CD14-positive monocyte (primary cell): ENCODE measurements around the gene PORCN. TPM values are rescaled to one million over a fixed set of nuclear protein-coding genes. Genes with fewer than 3 reads are reported as not detected.

Experiments used
- DNase-seq, 3 donors: peaks; one replicate each; pipeline ENCODE4 v3.0.0-alpha.2; 2011 to 2022
- H2AFZ ChIP-seq: 2 replicates; pipeline ENCODE4 v1.6.0; 2012; ENCODE audit warnings: mild to moderate bottlenecking, low read depth, low read length, inconsistent platforms; ENCODE audit not compliant: insufficient read depth, poor library complexity, severe bottlenecking
- H3K27ac ChIP-seq, 2 donors: 1 replicate in 1 of 2; 2 replicates in 1 of 2; pipeline ENCODE4 v1.5.1; 2012 to 2013; ENCODE audit warnings: low read length in 2 of 2, control low read depth in 1 of 2, inconsistent platforms in 1 of 2, low read depth in 1 of 2, mild to moderate bottlenecking in 1 of 2
- H3K27me3 ChIP-seq, 2 donors: one replicate each; pipeline versions ENCODE4 v1.6.0 to v1.6.1; 2011 to 2013; ENCODE audit warnings: low read length in 2 of 2; ENCODE audit not compliant: control insufficient read depth in 2 of 2, insufficient read depth in 2 of 2
- H3K36me3 ChIP-seq, 2 donors: replicated peaks in 1 of 2; 1 replicate in 1 of 2; 2 replicates in 1 of 2; pipeline versions ENCODE4 v1.5.1 to v1.6.1; 2012 to 2013; ENCODE audit warnings: low read length in 2 of 2, control low read depth in 1 of 2, inconsistent platforms in 1 of 2, mild to moderate bottlenecking in 1 of 2; ENCODE audit not compliant: insufficient read depth in 2 of 2, control insufficient read depth in 1 of 2
- H3K4me1 ChIP-seq, 2 donors: 1 replicate in 1 of 2; 2 replicates in 1 of 2; pipeline versions ENCODE4 v1.5.1 to v1.6.1; 2012 to 2013; ENCODE audit warnings: low read length in 2 of 2, control low read depth in 1 of 2, inconsistent platforms in 1 of 2, mild to moderate bottlenecking in 1 of 2, moderate library complexity in 1 of 2; ENCODE audit not compliant: insufficient read depth in 2 of 2, control insufficient read depth in 1 of 2
- H3K4me2 ChIP-seq: replicated peaks from 2 replicates; pipeline ENCODE3; 2012; ENCODE audit warnings: low read length, moderate library complexity, mild to moderate bottlenecking; ENCODE audit not compliant: poor library complexity, severe bottlenecking; ENCODE audit errors: extremely low read depth
- H3K4me3 ChIP-seq, 3 experiments: fragments of 200-600 bp in 1 of 3; sonication (generic) in 1 of 3; replicated peaks in 1 of 3; 1 replicate in 2 of 3; 2 replicates in 1 of 3; pipeline ENCODE4 v1.5.1; 2011 to 2013; ENCODE audit warnings: low read length in 3 of 3, mild to moderate bottlenecking in 3 of 3, control low read depth in 2 of 3, low read depth in 2 of 3, inconsistent platforms in 1 of 3, moderate library complexity in 1 of 3
- H3K79me2 ChIP-seq: 2 replicates; pipeline ENCODE4 v1.6.0; 2012; ENCODE audit warnings: mild to moderate bottlenecking, control low read depth, inconsistent platforms, low read length, moderate library complexity; ENCODE audit not compliant: insufficient read depth
- H3K9ac ChIP-seq: 2 replicates; pipeline ENCODE4 v1.6.0; 2017; ENCODE audit warnings: low read length, mild to moderate bottlenecking; ENCODE audit not compliant: insufficient read depth, poor library complexity, severe bottlenecking
- H3K9me3 ChIP-seq, 2 donors: replicated peaks in 1 of 2; 1 replicate in 1 of 2; 2 replicates in 1 of 2; pipeline versions ENCODE4 v1.5.1 to v1.6.1; 2012 to 2013; ENCODE audit warnings: low read length in 2 of 2, control low read depth in 1 of 2; ENCODE audit not compliant: control insufficient read depth in 1 of 2, insufficient read depth in 1 of 2
- H4K20me1 ChIP-seq: 2 replicates; pipeline ENCODE4 v1.6.0; 2012; ENCODE audit warnings: mild to moderate bottlenecking, low read length, control low read depth, moderate library complexity; ENCODE audit not compliant: insufficient read depth
- H3K27ac Mint-ChIP-seq, 7 donors: one replicate each; pipeline ENCODE4 v1.8.0; 2020; ENCODE audit warnings: mild to moderate bottlenecking in 7 of 7, mixed read lengths in 7 of 7, moderate library complexity in 6 of 7, inconsistent platforms in 2 of 7
- H3K27me3 Mint-ChIP-seq, 3 donors: one replicate each; pipeline ENCODE4 v1.8.0; 2021 to 2022; ENCODE audit warnings: low read depth in 3 of 3, mild to moderate bottlenecking in 3 of 3, mixed read lengths in 3 of 3, moderate library complexity in 3 of 3, inconsistent platforms in 1 of 3
- H3K36me3 Mint-ChIP-seq, 2 donors: one replicate each; pipeline ENCODE4 v1.8.0; 2020; ENCODE audit warnings: mixed read lengths in 2 of 2, inconsistent platforms in 1 of 2, mild to moderate bottlenecking in 1 of 2
- H3K4me1 Mint-ChIP-seq: one replicate; pipeline ENCODE4 v1.8.0; 2020; ENCODE audit warnings: mild to moderate bottlenecking, mixed read lengths
- H3K4me3 Mint-ChIP-seq, 2 donors: one replicate each; pipeline ENCODE4 v1.8.0; 2020; ENCODE audit warnings: mild to moderate bottlenecking in 2 of 2, mixed read lengths in 2 of 2, moderate library complexity in 1 of 2
- H3K9me3 Mint-ChIP-seq, 7 donors: one replicate each; pipeline ENCODE4 v1.8.0; 2020 to 2022; ENCODE audit warnings: mixed read lengths in 7 of 7, mild to moderate bottlenecking in 6 of 7, moderate library complexity in 6 of 7, inconsistent platforms in 2 of 7
- WGBS: methylation state at CpG from one replicate; pipeline ENCODE4 v1.1.5; 2013; ENCODE audit warnings: missing lambda C conversion rate; ENCODE audit not compliant: insufficient coverage; 5-methylcytosine and 5-hydroxymethylcytosine counted together
- intact Hi-C, 2 donors: fragments of 100-400 bp; cut with micrococcal nuclease; formaldehyde crosslinking; loops; one replicate each; pipeline versions ENCODE4 v1.15.0 to v1.15.1; 2023
- polyA plus RNA-seq, 3 donors: library from polyadenylated mRNA; depleted of rRNA in 1 of 3; unstranded in 2 of 3; stranded (reverse) in 1 of 3; fragments of 300-500 nt in 2 of 3; fragments of >200 nt in 1 of 3; fragmentation: Illumina TruSeq in 2 of 3; gene quantifications; 1 replicate in 2 of 3; 2 replicates in 1 of 3; pipeline ENCODE4 v1.2.3, GENCODE V29; 2012 to 2021
- TF ChIP-seq, protein P1 (sequence below): fragments of 200-600 bp; IDR thresholded peaks from one replicate; pipeline ENCODE4 v1.8.0; 2022; ENCODE audit warnings: antibody characterized with exemption, mild to moderate bottlenecking

The PORCN gene
- polyA plus RNA-seq, 3 donors = 7.5 to 10.5 (median 7.8) TPM

DNA sequence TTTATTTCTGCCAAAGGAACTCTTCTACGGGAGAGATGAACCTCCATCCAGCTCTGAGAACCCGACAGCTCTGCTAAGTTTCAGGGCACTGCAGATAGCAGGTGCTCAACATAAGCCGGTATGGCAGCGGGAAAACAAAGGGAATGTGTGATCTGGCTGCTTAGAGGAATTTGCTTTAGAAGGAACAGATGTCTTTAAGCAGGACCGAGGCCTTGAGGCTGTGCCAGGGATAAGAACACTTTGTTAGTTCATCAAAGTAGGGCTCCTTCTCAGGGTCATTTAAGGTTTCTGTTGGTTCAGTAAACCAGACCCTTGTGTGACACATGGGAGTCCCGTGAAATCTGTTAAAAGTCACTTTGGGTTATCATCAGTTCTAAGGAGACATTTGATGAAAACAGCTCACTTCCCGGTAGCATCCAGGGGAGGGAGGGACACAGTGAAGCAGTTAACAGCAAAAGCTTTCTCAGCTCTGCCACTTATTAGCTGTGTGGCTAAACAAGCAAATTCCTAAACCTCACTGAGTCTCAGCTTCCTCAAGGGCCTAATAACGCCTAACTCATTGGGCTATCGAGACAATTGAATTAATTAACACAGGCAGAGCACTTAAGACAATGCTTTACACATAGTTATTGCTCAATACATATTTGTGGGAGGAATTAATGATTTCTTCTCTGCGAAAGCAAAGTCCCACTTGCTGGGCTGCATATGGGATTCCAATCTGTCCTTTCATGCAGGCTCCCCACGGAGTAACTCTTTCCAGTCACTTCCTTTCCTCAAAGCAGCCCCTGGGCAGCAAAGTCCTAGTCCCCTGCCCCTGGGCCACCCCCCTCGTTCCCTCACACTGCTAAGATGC, 35.7 kb upstream of the PORCN start:
- H2AFZ ChIP-seq = no peak overlapping the region
- H3K36me3 Mint-ChIP-seq = peaks cover under 1 to 2% of the 10 kb centered on the region in 2 donors
- no peaks in the 10 kb centered on the region for H4K20me1 ChIP-seq
- H3K4me3 Mint-ChIP-seq = no peak overlapping the region
- H3K4me3 ChIP-seq = no peak overlapping the region
- H3K9ac ChIP-seq = no peak overlapping the region
- DNase-seq = no peak
- no peaks in the 10 kb centered on the region for H3K9me3 ChIP-seq
- H3K4me1 ChIP-seq = peaks cover 19 to 37% of the 10 kb centered on the region in 2 donors
- H3K27ac Mint-ChIP-seq = no peak overlapping the region
- H3K79me2 ChIP-seq = peaks cover 19% of the 10 kb centered on the region
- 98% methylated on average over 4 of the region's 12 CpGs for WGBS
- H3K27me3 Mint-ChIP-seq = peaks cover 0 to 12% (median 3%) of the 10 kb centered on the region in 3 donors
- H3K27me3 ChIP-seq = no peaks in the 10 kb centered on the region
- H3K4me2 ChIP-seq = no peak overlapping the region
- H3K27ac ChIP-seq = no peak overlapping the region
- peaks cover 0 to 11% (median 1%) of the 10 kb centered on the region in 7 donors for H3K9me3 Mint-ChIP-seq
- H3K36me3 ChIP-seq = no peaks in the 10 kb centered on the region
- intact Hi-C loops = loop anchor here in 1 of 2 donors (10.0 kb wide), 1 partner anchor 102 kb away; the partner anchor contains the start of gene RBM3
- TF ChIP-seq, protein P1, sequence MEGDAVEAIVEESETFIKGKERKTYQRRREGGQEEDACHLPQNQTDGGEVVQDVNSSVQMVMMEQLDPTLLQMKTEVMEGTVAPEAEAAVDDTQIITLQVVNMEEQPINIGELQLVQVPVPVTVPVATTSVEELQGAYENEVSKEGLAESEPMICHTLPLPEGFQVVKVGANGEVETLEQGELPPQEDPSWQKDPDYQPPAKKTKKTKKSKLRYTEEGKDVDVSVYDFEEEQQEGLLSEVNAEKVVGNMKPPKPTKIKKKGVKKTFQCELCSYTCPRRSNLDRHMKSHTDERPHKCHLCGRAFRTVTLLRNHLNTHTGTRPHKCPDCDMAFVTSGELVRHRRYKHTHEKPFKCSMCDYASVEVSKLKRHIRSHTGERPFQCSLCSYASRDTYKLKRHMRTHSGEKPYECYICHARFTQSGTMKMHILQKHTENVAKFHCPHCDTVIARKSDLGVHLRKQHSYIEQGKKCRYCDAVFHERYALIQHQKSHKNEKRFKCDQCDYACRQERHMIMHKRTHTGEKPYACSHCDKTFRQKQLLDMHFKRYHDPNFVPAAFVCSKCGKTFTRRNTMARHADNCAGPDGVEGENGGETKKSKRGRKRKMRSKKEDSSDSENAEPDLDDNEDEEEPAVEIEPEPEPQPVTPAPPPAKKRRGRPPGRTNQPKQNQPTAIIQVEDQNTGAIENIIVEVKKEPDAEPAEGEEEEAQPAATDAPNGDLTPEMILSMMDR = no peak
- H3K4me1 Mint-ChIP-seq = peaks cover 35% of the 10 kb centered on the region

DNA sequence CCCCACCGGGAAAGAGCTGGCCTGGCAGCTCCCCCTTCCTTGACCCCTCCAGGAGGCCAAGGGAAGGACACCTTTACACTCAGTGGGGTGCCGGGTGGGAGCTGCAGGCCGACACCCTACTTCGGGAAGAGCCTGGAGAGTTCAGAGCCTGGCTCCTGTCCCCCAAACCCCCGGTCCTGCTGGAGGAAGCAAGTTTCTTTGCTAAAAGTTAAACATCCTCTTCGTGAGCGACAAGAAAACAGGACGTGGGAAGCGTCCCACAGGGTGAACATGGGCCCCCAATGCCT, 35.1 kb upstream of the PORCN start:
- WGBS = 26% methylated on average over 4 of the region's 9 CpGs
- TF ChIP-seq, protein P1 = no peak

More for the DNA sequence above, 35.1 kb upstream of the PORCN start:
- no peak overlapping the region for H3K4me3 ChIP-seq
- peaks cover 0 to 12% (median 3%) of the 10 kb centered on the region in 3 donors for H3K27me3 Mint-ChIP-seq
- H3K27ac ChIP-seq = no peak overlapping the region
- no peak overlapping the region for H3K27ac Mint-ChIP-seq
- no peak overlapping the region for H3K9ac ChIP-seq
- H3K4me1 Mint-ChIP-seq = peaks cover 30% of the 10 kb centered on the region
- peaks cover 0 to 11% (median 1%) of the 10 kb centered on the region in 7 donors for H3K9me3 Mint-ChIP-seq
- H4K20me1 ChIP-seq = no peaks in the 10 kb centered on the region
- intact Hi-C loops = loop anchor here in 1 of 2 donors (10.0 kb wide), 1 partner anchor 101 kb away; the partner anchor contains the start of gene RBM3
- no peak overlapping the region for H3K4me2 ChIP-seq
- H3K36me3 Mint-ChIP-seq = peaks cover 5 to 7% of the 10 kb centered on the region in 2 donors
- DNase-seq = no peak
- no peak overlapping the region for H2AFZ ChIP-seq
- no peak overlapping the region for H3K4me3 Mint-ChIP-seq
- H3K27me3 ChIP-seq = no peaks in the 10 kb centered on the region
- H3K36me3 ChIP-seq = no peaks in the 10 kb centered on the region
- peaks cover 15 to 31% of the 10 kb centered on the region in 2 donors for H3K4me1 ChIP-seq
- H3K9me3 ChIP-seq = no peaks in the 10 kb centered on the region
- peaks cover 22% of the 10 kb centered on the region for H3K79me2 ChIP-seq
